Fibroblast of lung (primary cell): ENCODE data around the gene RANBP9.

Experiments used
- EZH2 ChIP-seq: IDR thresholded peaks from 2 replicates; pipeline ENCODE4 v1.5.1; 2012; ENCODE audit warnings: low read length, control low read depth, mild to moderate bottlenecking; ENCODE audit errors: missing control alignments
- TF ChIP-seq, protein P1 (sequence below), 2 donors: IDR thresholded peaks in 1 of 2; conservative IDR thresholded peaks in 1 of 2; 1 replicate in 1 of 2; 2 replicates in 1 of 2; pipeline ENCODE4 v1.5.1; 2011 to 2012; ENCODE audit warnings: low read length in 2 of 2, control low read depth in 1 of 2, inconsistent platforms in 1 of 2, low read depth in 1 of 2, mild to moderate bottlenecking in 1 of 2

GRCh38 chr6:13711324-13711732 lies 307 bp downstream of the RANBP9 start:
- TF ChIP-seq, protein P1, sequence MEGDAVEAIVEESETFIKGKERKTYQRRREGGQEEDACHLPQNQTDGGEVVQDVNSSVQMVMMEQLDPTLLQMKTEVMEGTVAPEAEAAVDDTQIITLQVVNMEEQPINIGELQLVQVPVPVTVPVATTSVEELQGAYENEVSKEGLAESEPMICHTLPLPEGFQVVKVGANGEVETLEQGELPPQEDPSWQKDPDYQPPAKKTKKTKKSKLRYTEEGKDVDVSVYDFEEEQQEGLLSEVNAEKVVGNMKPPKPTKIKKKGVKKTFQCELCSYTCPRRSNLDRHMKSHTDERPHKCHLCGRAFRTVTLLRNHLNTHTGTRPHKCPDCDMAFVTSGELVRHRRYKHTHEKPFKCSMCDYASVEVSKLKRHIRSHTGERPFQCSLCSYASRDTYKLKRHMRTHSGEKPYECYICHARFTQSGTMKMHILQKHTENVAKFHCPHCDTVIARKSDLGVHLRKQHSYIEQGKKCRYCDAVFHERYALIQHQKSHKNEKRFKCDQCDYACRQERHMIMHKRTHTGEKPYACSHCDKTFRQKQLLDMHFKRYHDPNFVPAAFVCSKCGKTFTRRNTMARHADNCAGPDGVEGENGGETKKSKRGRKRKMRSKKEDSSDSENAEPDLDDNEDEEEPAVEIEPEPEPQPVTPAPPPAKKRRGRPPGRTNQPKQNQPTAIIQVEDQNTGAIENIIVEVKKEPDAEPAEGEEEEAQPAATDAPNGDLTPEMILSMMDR (conservative IDR thresholded peaks at IDR 0.05 in 1 of 2, IDR thresholded peaks at IDR 0.05 in 1 of 2; ENCODE audit: low read depth in 1 of 2, low read length in 2 of 2) = peak in 1 of 2 donors; percentile 2
- no peak for TF ChIP-seq EZH2
